RWPE2 (cell line): ENCODE results near the gene PHB1.

Experiments
- ATAC-seq: fragments of 200-7000 bp; cut with Tn5 transposase; 3 replicates; pipeline ENCODE4 v1.9.1; 2021; ENCODE audit warnings: low read depth
- DNase-seq: peaks from one replicate; pipeline ENCODE4 v3.0.0-alpha.2; 2020; ENCODE audit warnings: low spot score
- H3K27ac ChIP-seq: fragments of 450-650 bp; 2 replicates; pipeline ENCODE4 v1.5.1; 2017; ENCODE audit warnings: mild to moderate bottlenecking; ENCODE audit not compliant: poor library complexity, severe bottlenecking
- H3K27me3 ChIP-seq: fragments of 250-450 bp; sonication (Bioruptor Pico); 2 replicates; pipeline ENCODE4 v1.5.1; 2021; ENCODE audit warnings: mild to moderate bottlenecking, moderate library complexity; ENCODE audit not compliant: insufficient read depth, poor library complexity, severe bottlenecking
- H3K36me3 ChIP-seq: fragments of 250-450 bp; sonication (Bioruptor Pico); 2 replicates; pipeline ENCODE4 v1.5.1; 2020; ENCODE audit warnings: low read depth, mild to moderate bottlenecking, moderate library complexity
- H3K4me1 ChIP-seq: fragments of 250-450 bp; sonication (Bioruptor Pico); 2 replicates; pipeline ENCODE4 v1.5.1; 2021; ENCODE audit warnings: mild to moderate bottlenecking, moderate library complexity; ENCODE audit not compliant: insufficient read depth, poor library complexity, severe bottlenecking
- H3K4me3 ChIP-seq: fragments of 250-450 bp; sonication (Bioruptor Pico); 2 replicates; pipeline ENCODE4 v1.5.1; 2021; ENCODE audit warnings: mild to moderate bottlenecking, moderate library complexity; ENCODE audit not compliant: severe bottlenecking
- H3K9me3 ChIP-seq: fragments of 250-450 bp; sonication (Bioruptor Pico); 2 replicates; pipeline ENCODE4 v1.5.1; 2021; ENCODE audit warnings: mild to moderate bottlenecking, moderate library complexity; ENCODE audit not compliant: severe bottlenecking
- TF ChIP-seq, protein P1 (sequence below): fragments of 450-650 bp; IDR thresholded peaks from one replicate; pipeline ENCODE4 v1.5.1; 2017; ENCODE audit warnings: mild to moderate bottlenecking, moderate library complexity; ENCODE audit not compliant: poor library complexity, severe bottlenecking

PHB1 gene

DNA sequence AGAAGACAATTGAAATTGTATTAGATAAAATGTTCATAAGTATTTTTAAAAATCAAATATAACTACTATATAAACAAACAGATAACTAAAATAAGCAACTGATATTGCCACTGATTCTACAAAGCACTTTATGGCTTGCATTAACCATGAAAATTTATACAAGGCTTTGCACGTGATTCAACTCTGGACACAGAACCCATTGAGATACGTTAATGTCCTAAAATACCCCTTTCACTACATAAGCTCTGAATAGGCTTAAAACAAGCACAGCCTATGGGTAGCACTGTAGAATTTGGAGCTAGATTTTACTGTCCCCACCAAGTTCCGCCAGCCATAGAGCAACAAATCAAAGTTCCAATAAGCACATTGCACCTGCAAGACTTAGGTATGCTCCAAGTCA lies 57.2 kb downstream of the PHB1 start:
- no peaks in the 10 kb centered on the region for H3K27me3 ChIP-seq
- no peak overlapping the region for H3K27ac ChIP-seq
- no peaks in the 10 kb centered on the region for H3K9me3 ChIP-seq
- DNase-seq (no peak), ATAC-seq (no peak)
- H3K36me3 ChIP-seq = no peaks in the 10 kb centered on the region
- TF ChIP-seq, protein P1, sequence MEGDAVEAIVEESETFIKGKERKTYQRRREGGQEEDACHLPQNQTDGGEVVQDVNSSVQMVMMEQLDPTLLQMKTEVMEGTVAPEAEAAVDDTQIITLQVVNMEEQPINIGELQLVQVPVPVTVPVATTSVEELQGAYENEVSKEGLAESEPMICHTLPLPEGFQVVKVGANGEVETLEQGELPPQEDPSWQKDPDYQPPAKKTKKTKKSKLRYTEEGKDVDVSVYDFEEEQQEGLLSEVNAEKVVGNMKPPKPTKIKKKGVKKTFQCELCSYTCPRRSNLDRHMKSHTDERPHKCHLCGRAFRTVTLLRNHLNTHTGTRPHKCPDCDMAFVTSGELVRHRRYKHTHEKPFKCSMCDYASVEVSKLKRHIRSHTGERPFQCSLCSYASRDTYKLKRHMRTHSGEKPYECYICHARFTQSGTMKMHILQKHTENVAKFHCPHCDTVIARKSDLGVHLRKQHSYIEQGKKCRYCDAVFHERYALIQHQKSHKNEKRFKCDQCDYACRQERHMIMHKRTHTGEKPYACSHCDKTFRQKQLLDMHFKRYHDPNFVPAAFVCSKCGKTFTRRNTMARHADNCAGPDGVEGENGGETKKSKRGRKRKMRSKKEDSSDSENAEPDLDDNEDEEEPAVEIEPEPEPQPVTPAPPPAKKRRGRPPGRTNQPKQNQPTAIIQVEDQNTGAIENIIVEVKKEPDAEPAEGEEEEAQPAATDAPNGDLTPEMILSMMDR = no peak
- H3K4me3 ChIP-seq = no peak overlapping the region
- H3K4me1 ChIP-seq = peaks cover 13% of the 10 kb centered on the region

DNA sequence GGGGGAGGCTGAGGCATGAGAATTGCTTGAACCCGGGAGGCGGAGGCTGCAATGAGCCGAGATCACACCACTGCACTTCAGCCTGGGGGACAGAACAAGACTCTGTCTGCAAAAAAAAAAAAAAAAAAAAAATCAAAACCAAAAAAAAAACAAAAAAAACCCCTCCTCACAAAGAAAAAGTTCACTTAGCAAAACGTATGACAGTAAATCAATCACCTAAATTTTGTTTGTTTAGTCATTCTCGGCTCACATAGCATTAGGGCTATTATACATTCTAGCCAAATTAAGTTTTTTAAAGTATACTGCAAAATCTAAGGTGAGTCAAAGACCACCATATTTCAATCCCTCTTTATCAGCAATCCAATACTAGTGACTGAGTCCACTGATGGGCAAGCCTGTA lies 58.4 kb downstream of the PHB1 start:
- no peaks in the 10 kb centered on the region for H3K36me3 ChIP-seq
- peaks cover 13% of the 10 kb centered on the region for H3K4me1 ChIP-seq
- H3K9me3 ChIP-seq = no peaks in the 10 kb centered on the region
- ATAC-seq = no peak
- no peak for DNase-seq
- no peak overlapping the region for H3K27ac ChIP-seq
- H3K4me3 ChIP-seq = no peak overlapping the region
- TF ChIP-seq, protein P1 = no peak
- no peaks in the 10 kb centered on the region for H3K27me3 ChIP-seq
